Activated T-helper 1 cell treated with anti-CD3 and anti-CD28 coated beads, Interleukin-12 subunit alpha, Interleukin-12 subunit beta, Interleukin-2, Interleukin-4 antibody, amounts not matched to agents 30 ng/mL and 10 ng/mL and 1 ng/mL, durations not matched to agents 14 hours and 24 hours and 36 hours (primary cell): ENCODE measurements around the gene ZEB1. TPM values are rescaled to one million over a fixed set of nuclear protein-coding genes. Genes with fewer than 3 reads are reported as not detected.

Experiments
- DNase-seq: peaks from one replicate; pipeline ENCODE4 v3.0.0; 2021; ENCODE audit warnings: low spot score
- H3K27ac Mint-ChIP-seq: one replicate; pipeline ENCODE4 v1.8.0; 2021; ENCODE audit warnings: mild to moderate bottlenecking, mixed read lengths
- H3K27me3 Mint-ChIP-seq: one replicate; pipeline ENCODE4 v1.8.0; 2022; ENCODE audit warnings: mild to moderate bottlenecking, moderate library complexity, mixed read lengths; ENCODE audit not compliant: insufficient read depth
- H3K36me3 Mint-ChIP-seq: one replicate; pipeline ENCODE4 v1.8.0; 2021; ENCODE audit warnings: low read depth, mixed read lengths
- H3K4me1 Mint-ChIP-seq: one replicate; pipeline ENCODE4 v1.8.0; 2021; ENCODE audit warnings: low read depth, mixed read lengths
- H3K4me3 Mint-ChIP-seq: one replicate; pipeline ENCODE4 v1.8.0; 2021; ENCODE audit warnings: mild to moderate bottlenecking, moderate library complexity, mixed read lengths
- H3K9me3 Mint-ChIP-seq: one replicate; pipeline ENCODE4 v1.8.0; 2021; ENCODE audit warnings: mixed read lengths
- intact Hi-C: fragments of 100-400 bp; cut with micrococcal nuclease; formaldehyde crosslinking; loops from one replicate; pipeline ENCODE4 v1.15.1; 2024
- total RNA-seq: library from RNA; stranded (reverse); gene quantifications from 2 replicates; pipeline ENCODE4 v1.2.3, GENCODE V29; 2022

Gene ZEB1
- total RNA-seq, 1 donor from 2014 or later = 79.8 TPM

DNA sequence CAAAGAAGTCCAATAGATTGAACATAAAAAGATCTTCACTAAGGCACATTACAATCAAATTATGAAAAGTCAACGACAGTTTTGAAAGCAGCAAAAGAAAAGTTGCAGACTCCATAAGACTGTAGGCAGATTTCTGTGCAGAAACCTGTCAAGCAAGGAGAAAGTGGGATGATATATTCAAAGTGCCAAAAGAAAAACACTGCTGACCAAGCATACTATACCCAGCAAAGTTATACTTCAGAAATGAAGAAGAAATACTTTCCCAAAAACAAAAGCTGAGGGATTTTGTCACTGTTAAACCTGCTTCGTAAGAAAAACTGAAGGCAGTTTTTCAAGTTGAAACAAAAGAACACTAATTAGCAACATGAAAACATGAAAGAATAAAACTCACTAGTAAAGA is 145.5 kb downstream of the ZEB1 start:
- Mint-ChIP-seq H3K27me3 (no peaks in the 10 kb centered on the region), H3K4me3 (no peak overlapping the region), H3K36me3 (peaks cover 71% of the 10 kb centered on the region), H3K4me1 (peaks cover 8% of the 10 kb centered on the region), H3K27ac (no peak overlapping the region), H3K9me3 (peaks cover 41% of the 10 kb centered on the region)
- intact Hi-C loops = no loop called here
- DNase-seq = no peak

DNA sequence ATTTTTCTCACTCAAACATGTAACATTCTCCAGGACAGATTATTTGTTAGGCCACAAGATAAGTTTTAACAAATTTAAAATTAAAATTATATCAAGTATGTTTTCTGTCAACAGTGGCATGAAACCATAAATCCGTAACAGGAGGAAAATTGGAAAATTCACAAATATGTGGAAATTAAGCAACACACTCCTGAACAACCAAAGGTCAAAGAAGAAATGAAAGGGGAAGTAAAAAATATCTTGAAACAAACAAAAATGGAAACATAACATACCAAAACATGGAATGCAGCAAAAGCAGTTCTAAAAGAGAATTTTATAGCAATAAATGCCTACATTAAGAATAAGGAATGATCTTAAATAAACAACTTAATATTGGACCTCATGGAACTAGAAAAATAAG is 147.3 kb downstream of the ZEB1 start:
- Mint-ChIP-seq H3K27me3 (no peaks in the 10 kb centered on the region), H3K4me3 (no peak overlapping the region), H3K9me3 (peaks cover 41% of the 10 kb centered on the region), H3K36me3 (peaks cover 65% of the 10 kb centered on the region), H3K4me1 (no peaks in the 10 kb centered on the region), H3K27ac (no peak overlapping the region)
- no peak for DNase-seq
- intact Hi-C loops = no loop called here

DNA sequence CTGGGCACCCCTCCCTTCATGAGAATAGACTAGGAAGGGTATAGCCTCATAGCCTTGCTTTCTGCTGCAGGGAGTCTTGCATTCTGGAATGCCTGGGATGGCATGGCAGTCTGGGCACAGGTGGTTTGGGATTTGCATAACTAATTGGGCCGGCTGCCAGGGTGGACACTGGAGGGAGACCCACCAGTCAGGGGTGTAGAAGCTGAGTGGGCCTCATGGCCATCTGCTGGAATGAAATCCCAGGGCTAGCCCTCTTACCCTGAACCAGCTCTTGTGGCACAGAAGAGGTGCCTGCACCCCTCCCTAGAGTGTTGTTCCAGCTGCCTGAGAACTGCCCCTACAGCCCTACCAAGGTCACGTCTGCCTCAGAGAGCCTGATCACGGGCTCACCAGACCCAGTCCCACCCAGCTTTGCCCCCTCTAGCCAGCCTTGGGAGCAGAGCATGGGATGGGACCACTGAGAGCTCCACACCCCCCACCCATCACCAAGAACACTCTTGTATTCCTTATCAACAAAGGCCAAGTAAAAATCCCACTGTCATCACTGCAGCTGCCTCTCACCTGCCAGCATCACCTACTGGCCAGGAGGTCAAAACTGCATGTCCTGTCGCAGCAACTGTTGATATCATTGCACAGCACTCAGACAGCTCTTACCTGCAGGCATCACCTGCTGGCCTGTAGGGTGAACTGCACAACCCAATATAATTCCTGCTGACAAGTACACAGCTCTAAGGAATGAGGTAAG is 148.9 kb downstream of the ZEB1 start:
- no peaks in the 10 kb centered on the region for H3K27me3 Mint-ChIP-seq
- H3K36me3 Mint-ChIP-seq = peaks cover 51% of the 10 kb centered on the region
- no peaks in the 10 kb centered on the region for H3K4me1 Mint-ChIP-seq
- intact Hi-C loops = no loop called here
- H3K27ac Mint-ChIP-seq = no peak overlapping the region
- peaks cover 28% of the 10 kb centered on the region for H3K9me3 Mint-ChIP-seq
- no peak for DNase-seq
- no peak overlapping the region for H3K4me3 Mint-ChIP-seq

DNA sequence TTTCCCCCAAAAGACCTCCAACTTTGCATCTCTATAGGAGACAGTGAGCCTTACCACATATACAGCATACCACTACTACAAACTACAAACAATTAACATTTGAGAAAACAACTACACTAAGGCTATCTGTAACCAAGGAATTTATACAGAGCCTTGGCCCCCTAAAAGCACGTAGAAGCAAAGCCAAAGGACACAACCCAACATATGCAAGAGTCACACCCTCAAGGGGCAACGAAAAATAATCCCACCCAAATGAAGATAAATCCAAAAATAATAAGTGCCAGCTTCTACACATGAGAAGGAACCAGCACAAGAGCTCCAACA is 149.5 kb downstream of the ZEB1 start:
- Mint-ChIP-seq H3K27me3 (no peaks in the 10 kb centered on the region), H3K4me1 (no peaks in the 10 kb centered on the region), H3K27ac (no peak overlapping the region), H3K36me3 (peaks cover 46% of the 10 kb centered on the region), H3K4me3 (no peak overlapping the region), H3K9me3 (peaks cover 22% of the 10 kb centered on the region)
- intact Hi-C loops = no loop called here
- no peak for DNase-seq

DNA sequence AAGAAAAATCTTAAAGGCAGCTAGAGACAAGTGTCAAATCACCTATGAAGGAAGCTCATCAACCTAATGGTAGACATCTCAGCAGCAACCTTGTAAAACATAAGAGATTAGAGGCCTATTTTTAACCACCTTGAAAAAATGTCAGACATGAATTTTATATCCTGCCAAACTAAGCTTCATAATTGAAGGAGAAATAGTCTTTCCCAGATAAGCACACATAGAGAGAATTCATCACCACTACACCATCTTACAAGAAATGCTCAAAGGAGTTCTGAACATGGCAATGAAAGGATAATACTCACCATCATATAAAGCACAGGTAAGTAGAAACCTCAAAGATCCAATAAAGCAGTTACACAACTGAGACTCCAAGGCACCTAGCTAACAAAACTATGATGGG is 156.5 kb downstream of the ZEB1 start:
- Mint-ChIP-seq H3K27me3 (no peaks in the 10 kb centered on the region), H3K27ac (no peak overlapping the region), H3K4me3 (no peak overlapping the region), H3K4me1 (no peaks in the 10 kb centered on the region), H3K9me3 (peaks cover 24% of the 10 kb centered on the region), H3K36me3 (peaks cover 26% of the 10 kb centered on the region)
- intact Hi-C loops = no loop called here
- DNase-seq = no peak

DNA sequence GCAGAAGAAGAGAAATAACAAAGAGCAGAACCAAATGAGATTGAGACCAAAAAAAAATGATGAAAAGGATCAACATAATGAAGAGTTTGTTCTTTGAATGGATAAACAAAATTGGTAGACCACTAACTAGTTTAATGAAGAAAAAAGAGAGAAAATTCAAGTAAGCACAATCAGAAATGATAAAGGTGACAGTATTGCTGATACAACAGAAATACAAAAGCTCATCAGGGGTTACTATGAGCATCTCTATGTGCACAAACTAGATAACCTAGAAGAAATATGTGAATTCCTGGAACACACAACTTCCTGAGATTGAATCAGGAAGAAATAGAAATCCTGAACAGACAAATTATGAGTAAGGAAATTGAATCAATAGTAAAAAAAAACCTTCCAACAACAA is 157.1 kb downstream of the ZEB1 start:
- H3K9me3 Mint-ChIP-seq = peaks cover 24% of the 10 kb centered on the region
- no peak overlapping the region for H3K27ac Mint-ChIP-seq
- H3K27me3 Mint-ChIP-seq = no peaks in the 10 kb centered on the region
- H3K4me3 Mint-ChIP-seq = no peak overlapping the region
- H3K4me1 Mint-ChIP-seq = no peaks in the 10 kb centered on the region
- intact Hi-C loops = no loop called here
- H3K36me3 Mint-ChIP-seq = peaks cover 26% of the 10 kb centered on the region
- DNase-seq = no peak

DNA sequence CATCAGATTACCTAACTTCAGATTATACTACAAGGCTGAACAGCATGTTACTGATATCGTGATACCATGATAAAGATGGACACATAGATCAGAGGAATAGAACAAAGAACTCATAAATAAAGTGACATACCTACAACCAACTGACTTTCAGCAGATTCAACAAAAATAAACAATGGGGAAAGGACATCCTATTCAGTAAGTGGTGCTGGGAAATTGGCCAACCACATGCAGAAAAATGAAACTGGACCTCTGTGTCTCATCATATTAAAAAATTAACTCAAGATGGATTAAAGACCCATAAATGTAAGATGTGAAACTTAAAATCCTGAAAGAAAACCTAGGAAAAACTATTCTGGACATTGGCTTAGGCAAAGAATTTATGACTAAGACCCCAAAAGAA is 158.6 kb downstream of the ZEB1 start:
- Mint-ChIP-seq H3K4me1 (no peaks in the 10 kb centered on the region), H3K4me3 (no peak overlapping the region), H3K27me3 (no peaks in the 10 kb centered on the region), H3K27ac (no peak overlapping the region), H3K36me3 (peaks cover 24% of the 10 kb centered on the region), H3K9me3 (peaks cover 24% of the 10 kb centered on the region)
- intact Hi-C loops = no loop called here
- DNase-seq = no peak

DNA sequence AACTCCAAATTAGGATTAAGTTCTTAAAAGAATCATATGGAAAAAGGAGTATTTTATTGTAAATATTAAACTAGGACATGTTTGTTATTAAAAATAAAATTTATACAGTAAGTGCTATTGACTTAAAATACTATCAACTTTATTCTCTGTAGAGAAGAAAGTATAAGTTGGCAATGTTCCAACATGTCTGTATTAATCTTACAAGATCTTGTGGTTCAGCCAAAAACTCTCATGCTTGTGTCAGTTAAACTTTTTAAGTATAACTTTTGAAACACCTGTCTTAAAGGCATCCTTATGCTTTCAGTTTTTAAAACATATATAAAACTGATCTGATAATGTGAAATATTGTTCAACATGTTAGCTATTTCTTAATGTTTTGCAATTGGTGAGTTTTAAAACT is 160.7 kb downstream of the ZEB1 start:
- Mint-ChIP-seq H3K27me3 (no peaks in the 10 kb centered on the region), H3K27ac (no peak overlapping the region), H3K9me3 (peaks cover 24% of the 10 kb centered on the region), H3K4me3 (no peak overlapping the region), H3K4me1 (no peaks in the 10 kb centered on the region), H3K36me3 (peaks cover 25% of the 10 kb centered on the region)
- DNase-seq = no peak
- intact Hi-C loops = no loop called here

DNA sequence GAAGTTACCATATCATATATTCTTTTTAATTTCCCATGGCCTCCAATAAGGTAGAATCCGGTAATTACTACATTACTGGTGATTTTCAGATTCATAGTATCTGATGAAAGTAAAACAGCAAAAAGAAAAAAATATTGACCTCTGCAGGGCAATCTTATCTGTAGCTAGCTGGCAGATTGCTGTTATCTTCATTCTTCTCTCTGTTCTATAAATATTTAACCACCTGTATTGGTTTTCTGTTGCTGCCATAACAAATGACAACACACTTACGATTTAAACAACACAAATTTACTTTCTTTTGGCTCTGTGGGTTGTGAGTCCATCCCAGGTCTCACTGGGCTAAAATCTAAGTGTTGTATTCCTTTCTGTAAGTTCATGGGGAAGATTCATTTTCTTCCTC is 164.5 kb downstream of the ZEB1 start:
- intact Hi-C loops = no loop called here
- Mint-ChIP-seq H3K9me3 (no peaks in the 10 kb centered on the region), H3K27me3 (no peaks in the 10 kb centered on the region), H3K27ac (no peak overlapping the region), H3K36me3 (peaks cover 6% of the 10 kb centered on the region), H3K4me3 (no peak overlapping the region), H3K4me1 (no peaks in the 10 kb centered on the region)
- no peak for DNase-seq

DNA sequence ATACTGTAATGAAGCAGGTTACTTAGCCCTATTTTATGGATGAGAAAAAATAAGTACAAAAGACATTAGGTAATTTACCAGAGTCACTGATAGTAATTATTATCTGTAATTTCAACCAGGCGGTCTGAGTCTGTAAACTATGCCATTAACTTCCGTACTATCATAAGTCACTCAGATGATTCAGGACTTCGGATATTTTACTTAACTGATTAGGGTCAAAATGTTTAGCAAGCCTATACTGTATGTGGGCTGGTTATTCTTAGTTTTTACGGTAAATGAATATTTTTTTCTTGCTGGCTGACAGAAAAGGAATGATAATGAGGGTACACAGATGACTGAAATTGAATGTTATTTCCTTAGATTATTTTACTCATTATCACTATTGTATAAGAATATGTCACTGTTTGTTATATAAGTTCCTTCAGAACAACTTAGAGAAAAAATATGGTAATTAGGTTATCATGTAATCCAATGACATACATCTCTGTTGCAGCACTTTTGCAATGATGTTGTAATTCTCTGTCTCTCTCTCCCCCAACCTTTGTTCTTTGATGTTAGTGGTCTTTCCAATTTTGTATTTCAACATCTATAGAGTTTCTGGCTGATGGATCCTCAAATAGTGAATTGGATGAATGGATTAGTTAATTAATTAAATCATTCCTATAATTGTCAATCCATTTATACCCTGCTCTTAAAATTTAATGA is 165.6 kb downstream of the ZEB1 start:
- H3K9me3 Mint-ChIP-seq = no peaks in the 10 kb centered on the region
- peaks cover 6% of the 10 kb centered on the region for H3K36me3 Mint-ChIP-seq
- H3K4me3 Mint-ChIP-seq = no peak overlapping the region
- no peaks in the 10 kb centered on the region for H3K4me1 Mint-ChIP-seq
- intact Hi-C loops = no loop called here
- no peak overlapping the region for H3K27ac Mint-ChIP-seq
- H3K27me3 Mint-ChIP-seq = no peaks in the 10 kb centered on the region
- DNase-seq = no peak

DNA sequence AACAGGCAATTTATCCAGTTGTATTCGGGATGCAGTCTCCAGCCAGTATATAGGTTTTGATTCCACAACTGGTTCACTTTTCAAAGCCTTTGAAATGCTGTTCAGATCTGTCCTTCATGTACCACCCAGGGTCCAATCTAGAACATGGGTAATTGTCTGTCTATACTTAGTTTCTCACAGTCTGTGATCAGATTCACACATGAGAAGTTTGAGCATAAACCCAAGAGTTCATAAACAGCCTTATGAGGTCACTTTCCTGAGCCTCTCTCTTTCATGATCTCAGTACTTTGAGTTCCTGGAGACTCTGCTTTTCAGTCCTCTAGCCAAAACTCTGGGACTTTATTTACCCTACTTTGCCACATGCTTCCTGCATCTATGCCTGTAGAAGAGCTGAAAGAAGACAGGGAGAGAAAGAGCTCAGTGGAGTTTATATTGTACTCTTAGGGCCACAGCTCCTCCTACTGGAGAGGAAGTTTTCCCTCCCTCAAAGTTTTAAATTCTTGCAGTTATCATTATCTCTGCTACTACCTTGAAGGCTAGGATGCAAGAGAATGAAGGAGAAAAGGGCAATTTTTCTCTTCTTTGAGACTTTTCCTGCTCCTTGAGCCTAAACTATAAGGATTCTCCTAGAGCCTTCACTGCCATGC is 172.0 kb downstream of the ZEB1 start:
- Mint-ChIP-seq H3K36me3 (peaks cover 6% of the 10 kb centered on the region), H3K27ac (no peak overlapping the region), H3K4me3 (no peak overlapping the region), H3K27me3 (no peaks in the 10 kb centered on the region), H3K4me1 (peaks cover 19% of the 10 kb centered on the region), H3K9me3 (no peaks in the 10 kb centered on the region)
- intact Hi-C loops = loop anchor here (1.0 to 5.0 kb wide), 7 partner anchors 169 to 764 kb away; partner anchors contain the start of genes ZEB1 and ZNF438
- DNase-seq = no peak

DNA sequence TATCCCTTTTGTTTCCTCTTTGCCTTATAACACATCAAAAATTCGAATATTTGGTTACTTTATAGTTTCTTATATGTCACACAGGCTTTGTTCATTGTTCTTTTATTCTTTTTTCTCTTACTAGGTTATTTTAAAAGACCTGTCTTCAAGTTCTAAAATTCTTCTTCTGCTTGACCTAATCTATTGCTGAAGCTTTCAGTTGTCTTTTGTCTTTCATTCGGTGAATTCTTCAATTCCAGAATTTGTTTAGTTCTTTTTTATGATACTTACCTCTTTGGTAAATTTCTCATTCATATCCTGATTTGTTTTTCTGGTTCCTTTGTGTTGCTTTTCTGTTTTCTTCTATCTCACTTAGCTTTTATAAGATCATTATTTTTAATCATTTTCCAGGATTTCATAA is 188.4 kb downstream of the ZEB1 start:
- peaks cover 49% of the 10 kb centered on the region for H3K9me3 Mint-ChIP-seq
- H3K36me3 Mint-ChIP-seq = peaks cover 64% of the 10 kb centered on the region
- no peaks in the 10 kb centered on the region for H3K27me3 Mint-ChIP-seq
- H3K4me1 Mint-ChIP-seq = peaks cover 9% of the 10 kb centered on the region
- intact Hi-C loops = no loop called here
- H3K4me3 Mint-ChIP-seq = no peak overlapping the region
- no peak for DNase-seq
- H3K27ac Mint-ChIP-seq = no peak overlapping the region

DNA sequence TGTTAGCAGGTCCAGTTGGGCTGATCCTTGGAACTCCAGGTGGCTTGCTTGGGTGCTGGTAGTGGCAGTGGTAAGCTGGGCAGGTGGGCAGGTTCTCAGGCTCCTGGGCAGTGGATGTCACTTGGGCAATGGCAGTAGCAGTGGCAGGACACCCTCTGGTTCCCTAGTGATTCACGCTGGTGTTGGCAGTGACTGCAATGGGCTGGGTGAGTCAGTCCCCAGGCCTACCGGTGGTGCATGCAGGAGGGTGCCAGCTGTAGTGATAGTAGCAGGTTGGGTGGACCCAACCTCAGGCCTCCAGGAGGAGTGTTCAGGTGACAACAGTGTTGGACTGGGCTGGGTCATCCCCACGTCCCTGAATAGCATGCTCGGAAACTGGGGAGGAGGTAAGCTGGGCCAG is 189.2 kb downstream of the ZEB1 start:
- Mint-ChIP-seq H3K27me3 (no peaks in the 10 kb centered on the region), H3K36me3 (peaks cover 64% of the 10 kb centered on the region), H3K4me3 (no peak overlapping the region), H3K9me3 (peaks cover 49% of the 10 kb centered on the region), H3K4me1 (peaks cover 9% of the 10 kb centered on the region), H3K27ac (no peak overlapping the region)
- intact Hi-C loops = no loop called here
- DNase-seq = no peak
